Stimulated activated CD8-positive, alpha-beta memory T cell treated with anti-CD3 and anti-CD28 coated beads, Interleukin-12 subunit alpha, Interleukin-12 subunit beta, amount 100 ng/mL, for 1 hour (primary cell): ENCODE data around the gene TRPM3.
"Not testable (repeated sequence)": the region's sequence is repeated elsewhere in the genome, so short reads cannot be mapped to it uniquely, and the experiment has no call there.

Source experiments
- DNase-seq: peaks from one replicate; pipeline ENCODE4 v3.0.0-alpha.2; 2020; ENCODE audit warnings: low read depth

The TRPM3 gene

DNA sequence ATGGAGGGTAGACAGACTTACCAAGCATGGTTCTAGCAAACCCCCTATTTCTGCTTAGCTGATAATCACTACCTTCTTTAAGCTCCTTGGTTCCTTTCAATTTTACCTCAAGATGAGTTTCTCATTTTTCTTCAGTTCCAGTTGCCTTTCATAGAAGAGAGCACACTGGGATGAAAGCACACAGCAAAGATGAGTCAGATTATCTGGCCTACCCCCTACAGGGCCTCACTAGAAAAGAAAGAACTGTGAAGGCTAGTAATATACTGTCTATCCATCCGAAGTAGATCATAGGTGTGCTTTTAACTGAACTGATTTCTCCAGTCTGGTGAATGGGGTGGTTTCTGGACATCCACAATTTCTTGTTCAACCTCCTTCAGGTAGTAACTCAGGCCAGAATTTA is 122.5 kb downstream of the TRPM3 start:
- no peak for DNase-seq

DNA sequence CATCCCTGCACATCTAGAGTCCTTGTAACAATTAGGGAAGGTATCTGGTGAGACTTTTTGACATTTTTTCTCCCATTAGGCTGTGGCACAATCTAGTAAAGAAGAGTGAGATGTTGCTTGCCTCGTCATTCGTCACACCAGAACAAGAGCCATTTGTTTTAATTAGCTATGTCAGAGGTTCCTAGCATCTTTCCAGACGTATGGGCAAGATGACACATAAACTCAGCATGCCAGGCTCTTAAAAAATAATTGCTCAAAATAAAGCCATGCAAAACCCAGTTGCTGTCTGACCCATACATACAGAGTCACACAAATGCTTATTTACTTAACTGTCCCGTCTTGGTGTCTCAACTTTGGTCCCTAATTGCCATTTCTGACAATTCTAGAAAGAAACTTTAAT is 125.9 kb downstream of the TRPM3 start:
- no peak for DNase-seq

DNA sequence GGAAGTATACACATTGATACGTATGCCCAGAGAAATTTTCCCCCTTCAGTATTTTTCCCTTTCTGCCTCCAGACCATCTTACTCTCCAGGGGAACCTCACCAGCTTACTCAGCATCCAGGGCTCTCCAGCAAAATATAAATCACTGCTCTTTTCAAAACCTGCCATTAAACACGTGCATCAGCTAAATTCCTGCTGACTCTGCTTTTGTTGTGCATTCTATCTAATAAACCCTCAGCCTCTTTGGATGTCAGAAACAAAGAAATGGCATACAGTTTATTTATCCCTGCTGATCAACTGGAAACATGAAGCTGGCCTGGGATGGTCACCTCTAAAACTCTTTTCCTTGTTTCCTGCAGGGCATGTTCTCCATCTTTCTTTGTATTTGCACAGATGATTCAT is 126.8 kb downstream of the TRPM3 start:
- no peak for DNase-seq

DNA sequence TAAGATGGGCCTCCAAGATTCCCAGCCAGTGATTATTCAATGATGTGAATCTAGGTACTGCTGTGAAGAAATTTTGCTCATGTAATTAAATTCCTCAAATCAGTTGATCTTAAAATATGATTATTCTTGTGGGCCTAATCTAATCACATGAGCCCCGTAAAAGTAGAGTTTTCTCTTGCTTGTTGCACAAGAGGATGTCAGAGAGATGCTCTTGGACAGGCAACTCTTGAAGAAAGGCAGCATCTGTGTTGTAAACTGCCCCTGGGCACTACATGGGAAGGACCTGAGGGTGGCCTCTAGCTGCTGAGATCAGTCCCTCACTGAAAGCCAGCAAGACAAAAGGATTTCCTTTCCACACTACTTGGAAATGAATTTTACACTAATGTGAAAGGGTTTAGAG is 132.9 kb downstream of the TRPM3 start:
- no peak for DNase-seq

DNA sequence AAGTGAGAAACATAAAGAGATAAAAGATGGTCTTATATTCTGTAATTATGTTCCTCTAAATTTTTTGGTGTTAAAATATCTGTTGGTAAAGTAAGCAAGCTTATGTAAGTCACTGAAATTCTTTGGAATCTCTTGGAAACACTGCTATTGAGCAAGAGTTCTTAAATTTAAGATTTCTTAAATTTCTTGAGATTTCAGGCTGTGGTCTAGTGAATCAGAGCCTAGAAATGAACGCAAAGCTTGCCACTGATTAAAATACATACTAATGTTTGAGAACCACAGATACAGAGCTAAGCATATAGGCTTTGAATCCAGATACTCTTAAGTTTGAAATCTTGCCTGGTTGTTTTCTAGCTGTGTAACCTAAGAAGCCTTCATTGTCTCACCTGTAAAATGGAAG is 133.4 kb downstream of the TRPM3 start:
- DNase-seq, result no peak

DNA sequence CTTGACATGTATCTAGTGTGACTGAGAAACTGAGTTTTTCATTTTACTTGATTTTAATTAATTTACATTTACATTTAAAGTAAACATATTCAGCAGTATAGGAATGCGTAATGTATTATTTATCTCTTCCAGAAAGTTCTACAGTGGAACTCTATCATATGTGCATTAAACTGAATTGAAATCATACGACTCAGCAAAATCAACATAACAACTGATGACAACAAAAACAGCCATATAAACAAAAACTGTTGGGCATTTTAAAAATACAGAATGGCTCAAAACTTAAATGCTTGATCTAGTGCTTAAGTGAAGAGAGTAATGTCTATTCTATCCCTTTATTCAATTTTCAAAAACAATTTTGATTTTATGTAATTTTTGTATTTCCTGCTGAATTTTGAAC is 134.4 kb downstream of the TRPM3 start:
- no peak for DNase-seq

DNA sequence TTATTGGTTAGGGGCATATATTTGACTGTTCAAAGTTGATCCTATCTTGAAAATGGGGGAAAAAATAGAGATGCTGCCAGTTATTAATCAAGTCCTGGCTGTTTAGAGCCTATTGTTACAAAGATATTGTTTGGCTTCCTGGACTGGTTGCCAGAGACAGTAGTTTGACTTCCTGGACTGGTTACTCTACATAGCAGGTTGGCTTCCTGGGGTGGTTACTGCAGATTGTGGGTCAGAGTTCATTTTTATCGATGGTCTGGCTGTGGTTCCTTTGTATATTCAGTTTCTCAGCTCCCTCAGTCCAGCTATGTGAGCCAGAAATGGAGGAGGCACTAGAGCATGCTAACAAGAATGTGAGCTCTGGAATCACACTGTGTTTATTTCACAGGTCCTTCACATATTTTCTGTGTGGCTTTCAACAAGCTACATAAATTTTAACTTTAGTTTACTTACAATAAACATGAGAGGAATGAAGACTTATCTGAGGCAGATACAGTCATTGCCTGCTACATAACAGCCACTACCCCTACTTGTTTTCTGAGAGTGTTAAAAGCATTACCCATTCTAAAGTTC is 137.6 kb downstream of the TRPM3 start:
- no peak for DNase-seq

DNA sequence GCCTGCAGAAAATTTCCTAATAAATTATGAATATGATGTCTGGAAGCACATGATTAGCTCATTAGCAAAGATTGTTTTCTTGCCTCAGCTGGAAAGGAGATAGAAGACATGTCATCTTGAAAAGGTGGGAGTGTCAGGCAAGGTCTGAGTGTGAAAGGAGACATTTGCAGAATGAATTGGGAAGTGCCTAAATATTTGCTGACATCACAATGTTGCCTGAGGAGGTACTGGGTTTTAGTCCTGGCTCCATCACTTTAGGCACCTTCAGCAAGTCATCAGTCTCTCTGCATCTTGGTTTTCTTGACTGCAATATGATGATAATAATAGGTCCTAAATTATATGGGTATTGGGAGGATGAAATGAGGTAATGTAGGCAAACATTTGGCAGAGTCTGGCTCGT is 140.1 kb downstream of the TRPM3 start:
- DNase-seq, result no peak

DNA sequence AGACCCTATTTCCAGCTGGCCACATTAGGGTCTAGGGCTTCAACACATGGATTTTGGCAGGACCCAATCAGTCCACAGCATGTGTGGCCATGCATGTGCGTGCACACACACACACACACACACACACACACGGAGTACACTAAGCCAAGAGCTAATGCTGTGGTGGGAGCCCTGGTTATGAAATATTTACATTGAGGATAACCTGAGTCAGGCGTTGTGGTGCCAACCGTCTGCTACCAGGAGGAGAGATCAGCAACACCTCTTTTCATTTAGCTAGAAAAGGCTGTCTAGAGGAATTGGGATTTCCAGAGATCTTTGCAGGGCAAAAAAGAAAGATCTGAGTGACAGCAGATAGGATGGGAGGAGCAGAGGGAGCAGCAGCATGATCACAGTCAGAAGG is 141.5 kb downstream of the TRPM3 start:
- DNase-seq, result no peak

DNA sequence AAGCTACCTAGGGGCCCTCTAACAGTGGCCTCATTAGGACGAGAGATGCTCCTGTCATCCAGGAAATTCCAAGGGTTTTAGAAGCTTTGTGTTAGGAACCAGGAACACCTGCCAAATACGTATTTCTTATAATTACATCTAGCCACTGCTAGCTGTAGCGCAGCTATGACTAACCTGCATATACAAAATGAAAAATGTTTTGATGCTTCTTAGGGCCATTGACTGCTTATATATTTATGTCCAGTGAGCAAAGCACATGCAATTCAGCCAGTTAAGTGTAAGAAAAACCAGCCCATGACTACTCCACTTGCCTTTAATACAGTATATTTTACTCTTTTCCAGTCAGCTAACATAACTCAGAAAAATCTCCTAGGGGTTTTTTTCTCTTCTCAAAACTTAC is 143.3 kb downstream of the TRPM3 start:
- DNase-seq, result no peak

DNA sequence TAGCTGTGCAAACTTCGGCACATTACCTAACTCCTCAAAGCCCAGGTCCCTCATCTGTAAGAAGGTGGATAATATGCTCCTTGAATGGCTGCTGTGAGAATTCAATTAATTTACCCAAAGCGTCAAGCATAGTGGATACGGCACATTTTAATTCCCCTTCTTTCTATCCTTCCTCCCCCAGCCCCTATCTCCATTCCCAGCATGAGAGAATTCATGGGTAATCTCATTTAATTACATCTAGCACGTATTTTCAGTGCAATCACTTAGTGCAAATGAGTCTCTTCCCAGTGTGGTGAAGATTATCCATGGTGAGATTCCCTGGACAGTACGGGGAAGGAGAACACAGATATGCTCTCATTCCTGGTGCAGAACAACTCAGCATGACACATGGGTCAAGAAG is 145.6 kb downstream of the TRPM3 start:
- DNase-seq, result no peak

DNA sequence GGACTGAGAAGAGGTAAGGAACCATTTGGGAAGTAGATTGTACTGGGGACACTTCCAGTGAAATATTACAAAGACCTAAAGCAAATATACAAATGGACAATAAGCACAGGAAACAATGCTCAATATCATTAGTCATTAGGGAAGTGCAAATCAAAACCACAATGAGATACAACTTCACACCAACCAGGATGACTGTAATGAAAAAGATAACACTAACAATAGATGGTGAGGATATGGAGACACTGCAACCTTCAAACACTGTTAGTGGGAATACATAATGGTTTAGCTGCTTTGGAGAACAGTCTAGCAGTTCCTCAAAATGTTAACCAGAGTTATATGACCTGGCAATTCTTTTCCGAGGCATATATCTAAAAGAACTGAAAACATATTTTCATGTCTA is 149.7 kb downstream of the TRPM3 start:
- DNase-seq, result no peak

DNA sequence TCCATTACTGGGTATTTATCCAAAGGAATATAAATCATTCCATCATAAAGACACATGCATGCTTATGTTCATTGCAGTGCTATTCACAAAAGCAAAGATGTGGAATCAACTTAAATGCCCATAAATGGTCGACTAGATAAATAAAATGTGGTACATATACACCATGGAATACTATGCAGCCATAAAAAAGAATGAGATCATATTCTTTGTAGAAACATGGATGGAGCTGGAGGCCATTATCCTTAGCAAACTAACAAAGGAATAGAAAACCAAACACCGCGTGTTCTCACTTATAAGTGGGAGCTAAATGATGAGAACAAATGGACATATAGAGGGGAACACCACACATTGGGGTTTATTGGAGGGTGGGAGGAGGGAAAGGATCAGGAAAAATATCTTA is 155.0 kb downstream of the TRPM3 start:
- not testable (repeated sequence) for DNase-seq

DNA sequence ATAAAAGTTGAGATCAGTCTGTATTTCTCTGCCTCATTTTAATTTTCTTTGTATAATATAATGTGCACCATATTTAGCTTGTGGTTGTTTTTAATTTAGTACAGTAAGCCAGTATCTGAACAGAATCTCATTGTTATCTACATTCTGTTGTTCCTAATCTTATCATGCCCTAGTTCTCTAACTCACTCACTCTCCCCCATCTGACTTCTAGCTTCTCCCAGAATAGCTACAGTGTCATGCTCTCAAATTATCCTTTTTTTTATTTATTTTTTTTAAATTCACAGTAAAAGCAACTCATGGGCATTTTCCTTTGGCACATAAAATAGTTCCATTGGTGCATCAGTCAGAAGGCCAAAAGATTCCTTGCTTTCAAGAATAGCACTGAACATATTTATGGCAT is 156.6 kb downstream of the TRPM3 start:
- DNase-seq, result no peak

DNA sequence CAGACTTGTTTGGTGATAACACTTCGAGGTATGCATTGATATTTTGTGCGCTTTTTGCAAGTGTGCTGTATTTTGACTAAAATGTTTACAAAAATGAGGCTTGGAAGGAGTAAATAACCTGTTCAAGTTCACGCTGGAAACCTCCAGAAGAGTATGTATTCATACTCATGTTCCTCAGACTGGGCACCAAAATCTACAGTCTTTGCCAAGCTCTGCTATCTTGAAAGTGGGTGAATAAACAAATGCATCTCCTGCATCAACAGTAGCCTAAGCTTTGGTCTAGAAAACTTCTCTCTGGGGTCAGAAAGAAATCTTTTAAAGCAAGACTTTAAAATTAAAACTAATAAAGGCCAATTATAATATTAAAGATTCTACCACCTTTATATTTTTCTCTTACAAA is 157.9 kb downstream of the TRPM3 start:
- DNase-seq, result no peak

DNA sequence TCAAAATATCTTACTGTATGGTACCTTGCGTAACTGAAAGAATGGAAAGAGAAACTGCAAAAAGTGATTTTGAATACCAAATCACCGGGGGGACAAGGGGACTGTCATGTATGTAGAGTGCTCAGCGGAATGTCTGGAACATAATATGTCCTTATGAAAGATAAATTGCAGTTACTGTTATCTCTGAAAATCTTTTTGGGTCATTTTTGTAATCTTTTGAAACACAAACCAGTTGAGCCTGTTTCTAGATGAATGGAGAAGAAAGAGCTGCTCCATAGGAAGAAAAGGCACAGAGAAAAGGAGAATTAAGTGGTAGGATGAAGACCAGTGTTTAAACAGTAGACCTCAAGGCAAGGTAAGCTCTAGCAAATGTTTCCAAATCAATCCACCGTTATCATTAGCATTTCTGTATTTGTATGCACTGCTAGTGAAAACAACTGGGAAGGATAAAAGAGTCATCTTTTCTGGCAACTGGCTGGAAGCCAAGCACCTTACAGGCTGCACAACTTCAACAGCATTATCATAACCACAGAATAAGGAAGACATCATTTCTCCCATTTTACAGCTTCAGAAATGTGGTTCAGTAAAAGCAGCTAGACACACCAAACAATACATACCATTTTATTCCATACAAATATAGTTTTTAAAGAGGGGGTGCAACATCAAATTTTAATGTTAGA is 158.5 kb downstream of the TRPM3 start:
- no peak for DNase-seq

DNA sequence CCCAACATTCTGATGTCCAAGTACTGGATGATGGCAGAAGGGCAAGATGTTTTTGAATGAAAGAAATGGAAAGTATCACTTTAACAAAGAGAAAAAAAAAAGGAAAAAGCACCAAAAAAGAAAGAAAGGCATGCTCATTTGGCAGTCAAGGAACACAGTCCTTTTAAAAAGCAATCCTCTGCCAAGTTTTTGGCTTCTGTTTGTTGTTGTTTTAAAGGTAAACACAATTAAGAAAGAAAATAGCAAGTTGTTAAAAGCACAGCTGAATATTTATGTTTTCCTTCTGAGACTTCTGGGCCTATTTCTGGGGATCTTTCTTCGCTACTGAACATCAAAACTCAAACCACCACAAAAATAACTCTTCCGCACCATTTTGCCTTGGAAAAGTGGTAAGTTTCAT is 162.1 kb downstream of the TRPM3 start:
- DNase-seq, result no peak

DNA sequence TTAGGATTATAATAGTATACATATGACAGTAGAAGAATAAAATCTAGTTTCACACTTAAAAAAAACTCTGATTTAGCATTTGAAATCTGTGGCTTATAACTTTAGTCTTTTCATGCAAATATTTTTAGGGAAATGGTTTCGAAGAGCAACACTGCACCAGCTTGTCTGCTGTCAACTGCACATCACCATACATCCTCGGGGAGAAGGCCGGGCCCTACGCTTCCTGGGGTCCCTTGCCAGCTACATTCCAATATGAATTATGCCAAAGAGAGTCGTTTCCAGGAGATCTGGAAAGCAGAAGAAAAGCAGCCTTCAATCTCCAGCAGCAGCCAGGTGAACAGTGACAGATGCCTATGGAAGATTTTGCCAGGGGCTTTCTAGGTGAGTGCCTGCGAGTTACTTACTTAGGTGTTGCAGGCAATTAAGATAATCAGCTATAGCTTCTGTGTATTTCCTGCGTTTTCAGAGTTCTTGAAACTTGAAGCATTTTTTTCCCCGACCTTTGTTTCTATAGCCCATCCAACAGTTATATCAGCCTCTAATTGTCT is 166.8 kb downstream of the TRPM3 start:
- DNase-seq, result no peak

DNA sequence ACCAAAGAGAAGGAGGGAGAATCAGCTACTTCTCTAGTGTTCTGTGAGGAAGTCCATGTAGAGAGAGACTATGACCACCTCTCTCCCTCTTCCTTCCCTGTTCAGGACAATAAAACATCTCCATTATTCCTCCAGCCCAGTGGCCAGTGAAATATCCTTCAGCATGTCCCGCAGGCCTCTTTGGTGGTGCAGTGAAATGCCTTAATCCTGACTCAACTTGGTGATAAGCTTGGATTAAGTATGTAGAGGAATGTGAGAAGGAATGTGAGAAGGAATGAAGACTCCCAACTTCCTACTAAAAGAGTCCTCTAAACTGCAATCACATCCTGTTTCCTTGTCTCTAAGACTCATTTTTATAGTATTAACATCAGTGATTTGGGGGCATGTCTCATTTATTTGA is 167.3 kb downstream of the TRPM3 start:
- DNase-seq, result no peak

DNA sequence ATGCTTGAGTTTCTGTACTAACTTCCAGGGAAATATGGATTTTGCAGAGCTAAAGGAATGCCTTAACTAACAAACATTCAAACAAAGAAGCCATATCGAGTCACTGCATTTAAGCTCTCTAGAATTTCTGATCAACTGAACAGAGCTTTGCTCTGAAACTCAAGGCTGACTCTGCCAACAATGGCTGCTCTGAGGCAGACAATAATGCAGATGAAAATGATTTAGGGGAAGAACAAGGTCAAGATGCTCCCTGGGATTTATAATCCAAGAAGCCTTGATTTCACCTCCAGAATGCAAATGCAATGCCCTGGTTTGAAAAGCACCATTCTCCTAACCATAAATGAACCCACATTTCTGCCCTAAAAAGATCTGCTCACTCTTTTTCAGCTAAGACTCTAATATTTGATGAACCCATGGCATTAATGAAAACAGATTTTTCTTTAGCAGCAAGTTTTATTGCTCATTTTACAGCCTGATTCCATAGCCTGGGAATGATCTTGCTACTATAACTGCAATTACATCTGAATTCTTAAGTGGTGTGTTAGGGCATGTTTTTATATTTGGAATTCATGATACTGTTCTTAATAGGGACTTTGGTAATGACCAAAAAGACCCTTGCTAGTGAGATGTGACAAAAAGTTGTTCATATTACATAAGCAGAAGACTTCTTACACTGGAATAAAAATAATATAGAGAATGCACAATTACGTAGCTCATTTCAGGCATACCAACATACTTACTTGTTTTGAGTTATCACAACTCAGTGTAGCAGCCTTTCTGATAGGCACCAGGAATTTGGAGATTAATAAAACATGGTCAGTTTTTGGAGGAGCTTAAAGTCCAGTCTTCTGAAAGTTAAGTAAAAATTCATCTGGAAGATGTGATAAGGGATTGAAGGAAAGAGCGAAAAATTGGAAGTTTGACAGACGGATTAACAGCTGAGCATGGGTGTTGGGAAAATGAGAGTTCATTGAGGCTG is 169.4 kb downstream of the TRPM3 start:
- DNase-seq, result no peak

DNA sequence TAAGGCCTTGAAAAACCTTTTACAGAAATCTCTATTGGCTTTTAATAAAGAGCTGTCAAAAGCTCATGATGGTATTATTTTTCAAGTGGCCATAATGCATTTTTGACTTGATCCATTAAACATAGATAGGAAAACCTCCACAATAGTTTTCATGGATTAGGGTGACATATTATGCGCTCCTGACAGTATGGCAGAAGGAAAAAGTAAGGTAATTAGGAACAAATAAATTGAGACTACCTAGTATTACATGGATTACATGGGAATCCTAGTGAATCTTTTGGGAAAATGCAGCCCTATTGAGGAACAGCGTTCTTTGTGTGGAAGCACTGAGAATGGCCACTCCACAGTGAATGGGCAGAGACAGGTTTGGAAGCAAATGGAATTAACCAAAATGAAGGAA is 171.2 kb downstream of the TRPM3 start:
- no peak for DNase-seq

DNA sequence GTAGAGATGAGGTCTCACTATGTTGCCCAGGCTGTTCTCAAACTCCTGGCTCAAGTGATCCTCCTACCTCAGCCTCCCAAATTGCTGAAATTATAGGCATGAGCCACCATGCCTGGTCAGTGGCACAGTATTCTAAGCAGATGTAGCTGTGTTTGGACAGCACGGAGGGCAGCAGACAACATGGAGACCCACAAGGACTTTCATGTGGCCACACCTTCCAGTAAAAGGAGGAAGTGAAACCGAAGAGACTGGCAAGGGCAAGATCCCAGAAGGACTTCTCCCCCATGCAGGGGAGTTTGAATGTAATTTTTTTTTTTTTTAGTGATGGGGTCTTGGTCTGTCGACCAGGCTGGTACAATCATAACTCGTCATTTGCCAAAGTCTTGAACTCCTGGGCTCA is 172.2 kb downstream of the TRPM3 start:
- DNase-seq, result no peak

DNA sequence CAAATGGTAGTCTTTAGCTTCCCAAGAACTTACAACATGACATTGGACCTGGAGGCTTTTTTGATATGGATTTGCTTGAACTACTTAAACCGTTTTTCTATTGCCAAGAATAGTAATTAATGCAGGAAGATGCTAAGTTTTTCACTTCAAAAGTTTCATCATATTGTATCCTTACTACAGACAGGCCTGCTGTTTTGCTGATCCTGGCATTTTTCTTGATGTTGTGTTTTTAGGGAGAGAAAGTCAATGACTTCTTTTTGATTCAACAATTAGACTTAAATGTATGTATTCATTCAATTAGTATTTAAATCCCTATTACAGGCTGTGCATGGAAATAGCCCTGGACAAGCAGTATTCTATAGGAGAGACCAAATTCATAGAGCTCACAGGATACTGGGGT is 172.7 kb downstream of the TRPM3 start:
- no peak for DNase-seq
